ENCODE measurements around the gene RAPGEF6.

RAPGEF6 gene

DNA sequence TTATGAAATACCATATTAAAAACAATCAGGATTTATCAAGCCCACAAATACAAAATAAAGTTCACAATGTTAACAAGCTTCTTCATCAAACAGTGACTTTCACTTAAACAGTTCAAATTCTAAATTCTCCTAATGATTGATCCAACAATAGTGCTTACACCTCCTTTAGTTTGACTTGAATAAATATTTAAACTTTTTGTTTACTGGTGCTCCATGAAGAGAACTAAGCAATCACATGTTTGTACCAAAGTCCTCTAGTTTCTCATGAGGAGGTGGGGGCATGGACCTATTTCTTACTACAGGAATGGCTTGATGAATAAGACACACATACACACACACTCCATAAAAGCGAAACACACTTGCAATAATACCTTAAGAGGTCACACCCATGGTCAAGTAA lies 95.8 kb downstream of the RAPGEF6 start:
- no peak for DNase-seq

- peak; percentile 56 for DNase-seq
Measured at GRCh38 chr5:131538177-131538593, 96.8 kb downstream of the RAPGEF6 start.

- no peak for DNase-seq
Measured at GRCh38 chr5:131536850-131537448, 98.1 kb downstream of the RAPGEF6 start.

DNA sequence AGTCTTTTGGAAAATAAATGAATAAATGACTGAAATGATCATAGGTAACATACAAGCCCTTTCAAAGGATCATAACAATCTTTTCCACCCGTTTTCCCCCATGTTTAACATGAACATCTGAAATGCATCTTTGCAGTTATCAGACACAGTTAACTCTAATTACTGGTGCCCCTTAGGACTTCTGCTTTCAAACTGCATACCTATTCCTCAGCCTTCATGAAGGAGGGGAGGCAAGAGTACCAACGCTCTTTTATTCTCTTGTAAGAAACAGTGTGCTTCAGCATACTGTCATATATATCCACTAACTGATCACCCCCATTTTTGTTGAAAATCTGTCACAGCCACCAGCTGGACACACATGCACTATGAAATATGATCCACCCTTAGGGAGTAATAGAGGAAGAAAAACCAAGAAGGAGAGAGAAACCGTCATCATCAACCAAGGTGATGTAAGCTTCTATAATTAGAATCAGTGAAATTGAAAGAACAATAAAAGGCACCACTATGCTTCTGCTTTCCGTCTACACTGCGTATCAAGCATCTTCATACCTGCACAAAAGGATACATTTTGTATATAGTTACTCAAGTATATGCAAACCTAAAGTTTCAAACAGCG lies 98.7 kb downstream of the RAPGEF6 start:
- peak; percentile 44 for DNase-seq

DNA sequence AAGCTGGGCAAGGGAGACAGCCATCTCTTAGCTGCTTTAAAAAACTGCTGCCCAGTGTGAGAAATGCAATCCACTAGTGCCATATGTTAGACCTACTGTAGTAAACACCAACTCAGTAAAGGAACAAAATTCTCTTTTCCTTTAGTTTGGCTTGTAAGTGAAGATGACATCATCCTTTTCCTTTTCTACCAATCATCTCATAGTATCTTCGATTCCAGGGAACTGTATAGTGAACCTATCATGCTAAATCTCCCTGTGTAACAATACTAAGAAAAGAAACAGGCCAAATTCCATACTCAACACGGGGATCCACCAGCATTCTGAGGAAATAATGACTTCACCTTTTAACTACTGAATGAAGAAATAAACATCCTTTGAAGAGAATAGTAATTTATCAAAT lies 100.1 kb downstream of the RAPGEF6 start:
- DNase-seq: no peak

DNA sequence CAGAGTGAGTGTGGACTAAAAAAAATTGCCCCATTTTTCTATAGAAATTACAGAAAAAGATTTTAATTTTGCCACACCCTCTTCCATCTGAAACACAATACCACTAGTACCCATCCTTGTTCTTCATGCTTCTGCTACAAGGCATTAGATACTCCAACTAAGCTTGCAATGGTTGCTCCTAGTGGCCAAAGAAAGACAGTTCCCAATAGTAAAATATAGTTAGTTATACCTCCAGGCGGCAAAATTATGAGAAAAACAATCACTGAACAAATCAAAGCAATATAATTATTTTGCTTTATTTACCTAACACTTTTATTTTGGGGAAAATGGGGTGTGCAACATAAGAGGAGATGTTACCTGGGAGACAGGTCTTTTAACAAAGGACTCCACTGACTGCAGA lies 101.2 kb downstream of the RAPGEF6 start:
- no peak for DNase-seq

- DNase-seq: no peak
Measured at GRCh38 chr5:131532031-131532640, 102.9 kb downstream of the RAPGEF6 start.

DNA sequence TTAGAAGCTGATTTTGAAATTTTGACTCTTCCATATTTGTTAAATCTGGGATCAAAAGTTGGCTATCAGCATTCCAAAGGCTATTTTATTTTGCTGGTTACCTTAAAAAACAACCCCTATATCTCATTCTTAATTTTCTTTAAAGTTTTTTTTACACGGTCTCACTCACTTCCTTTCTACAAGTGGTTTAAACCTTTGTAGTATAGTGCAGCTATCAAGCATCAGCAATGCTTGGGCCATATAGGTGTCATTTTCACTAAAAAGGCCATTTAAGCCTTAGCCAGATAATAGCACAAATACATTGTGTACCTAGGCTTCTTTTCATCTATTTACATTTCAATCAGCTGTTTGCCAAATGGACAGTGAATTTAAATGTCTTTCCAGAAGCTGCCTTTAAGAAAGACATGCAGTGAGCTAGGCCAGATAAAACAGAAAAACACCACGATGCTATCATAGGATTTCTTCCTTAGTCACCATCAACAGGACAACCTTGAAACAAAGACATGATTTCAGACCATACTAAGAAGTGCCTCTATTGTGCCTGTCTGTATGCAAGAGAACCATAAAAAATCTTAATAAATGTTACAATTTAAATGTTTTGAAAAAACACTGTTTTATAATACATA lies 104.2 kb downstream of the RAPGEF6 start:
- no peak for DNase-seq

- no peak for DNase-seq
Measured at GRCh38 chr5:131528682-131529081, 106.3 kb downstream of the RAPGEF6 start.

DNA sequence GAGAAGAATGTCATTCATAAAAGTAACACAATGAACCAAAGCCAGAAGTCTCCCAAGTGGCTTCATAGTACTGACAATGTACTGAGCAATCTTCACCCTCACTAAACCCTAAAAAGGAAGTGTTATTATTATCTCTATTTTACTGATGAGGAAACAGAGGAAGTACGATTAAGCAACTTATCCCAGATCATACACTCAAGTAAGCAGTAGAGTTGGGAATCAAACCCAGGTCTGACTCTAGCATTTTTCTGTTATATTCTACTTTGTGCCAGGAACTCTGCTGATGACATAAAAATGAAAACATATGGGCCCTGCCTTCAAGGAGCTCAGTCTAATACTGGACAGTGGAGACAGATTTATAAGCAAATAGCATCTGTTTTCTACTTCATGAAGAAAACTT lies 109.2 kb downstream of the RAPGEF6 start:
- DNase-seq: no peak

GRCh38 chr5:131524431-131524830 lies 110.6 kb downstream of the RAPGEF6 start:
- no peak for DNase-seq

- no peak for DNase-seq
Measured at GRCh38 chr5:131523500-131524185, 111.4 kb downstream of the RAPGEF6 start.

GRCh38 chr5:131521252-131521651 lies 113.8 kb downstream of the RAPGEF6 start:
- peak; percentile 18 for DNase-seq

GRCh38 chr5:131515348-131515747 lies 119.7 kb downstream of the RAPGEF6 start:
- peak; percentile 14 for DNase-seq

DNA sequence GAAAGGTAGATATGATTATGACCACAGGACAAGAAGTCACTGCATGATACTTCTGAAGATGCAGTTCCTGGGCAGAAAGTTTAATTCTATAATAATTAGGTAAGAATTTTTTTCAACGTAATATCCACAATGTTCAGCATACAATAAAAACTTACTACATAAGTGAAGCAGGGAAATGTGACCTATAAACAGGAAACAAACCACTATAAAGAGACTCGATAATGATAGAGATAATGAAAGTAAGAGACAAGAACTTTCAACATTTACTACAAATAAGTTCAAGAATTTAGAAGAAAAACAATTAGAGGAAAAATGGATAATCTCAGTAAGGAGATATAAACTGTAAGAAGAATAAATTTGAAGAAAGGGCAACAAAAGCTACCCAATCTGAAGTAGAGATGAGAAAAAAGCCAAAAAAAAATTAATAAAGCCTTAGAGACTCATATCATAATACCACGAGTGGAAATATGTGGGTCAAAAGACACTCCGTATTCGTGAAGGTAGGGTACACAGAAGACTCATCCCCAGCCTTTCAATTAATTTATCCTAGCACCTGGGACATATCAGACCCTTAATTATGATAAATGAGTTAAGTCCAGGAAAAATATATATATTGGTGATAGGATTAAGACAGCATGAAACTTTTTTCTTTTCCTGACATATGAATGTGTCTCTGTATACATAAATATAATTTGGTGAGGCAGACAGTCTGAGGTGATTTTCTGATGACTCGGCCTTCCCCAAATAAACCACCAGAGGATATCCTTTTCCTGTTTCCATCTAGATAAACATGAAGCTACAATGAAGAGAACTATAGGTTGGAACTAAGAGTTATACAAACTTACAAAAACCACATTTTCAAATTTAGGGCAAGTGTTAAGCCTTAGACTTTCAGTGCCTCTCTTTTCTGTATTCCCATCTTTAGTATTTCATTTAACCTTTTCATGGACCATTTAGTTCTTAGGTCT lies 120.4 kb downstream of the RAPGEF6 start:
- peak; percentile 27 for DNase-seq

DNA sequence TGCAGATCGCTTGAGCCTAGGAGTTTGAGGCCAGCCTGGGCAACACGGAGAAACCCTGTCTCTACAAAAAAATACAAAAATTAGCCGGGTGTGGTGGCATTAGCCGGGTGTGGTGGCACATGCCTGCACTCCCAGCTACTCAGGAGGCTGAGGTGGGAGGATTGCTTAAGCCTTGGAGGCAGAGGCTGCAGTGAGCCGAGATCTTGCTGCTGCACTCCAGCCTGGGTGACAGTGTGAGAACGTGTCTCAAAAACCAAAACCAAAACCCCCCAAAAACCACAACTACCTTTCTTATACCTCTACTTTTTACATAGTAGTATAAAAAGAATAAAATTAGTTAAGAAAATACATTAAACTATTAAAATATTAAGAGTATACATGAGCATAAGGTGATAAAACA lies 121.2 kb downstream of the RAPGEF6 start:
- no peak for DNase-seq

DNA sequence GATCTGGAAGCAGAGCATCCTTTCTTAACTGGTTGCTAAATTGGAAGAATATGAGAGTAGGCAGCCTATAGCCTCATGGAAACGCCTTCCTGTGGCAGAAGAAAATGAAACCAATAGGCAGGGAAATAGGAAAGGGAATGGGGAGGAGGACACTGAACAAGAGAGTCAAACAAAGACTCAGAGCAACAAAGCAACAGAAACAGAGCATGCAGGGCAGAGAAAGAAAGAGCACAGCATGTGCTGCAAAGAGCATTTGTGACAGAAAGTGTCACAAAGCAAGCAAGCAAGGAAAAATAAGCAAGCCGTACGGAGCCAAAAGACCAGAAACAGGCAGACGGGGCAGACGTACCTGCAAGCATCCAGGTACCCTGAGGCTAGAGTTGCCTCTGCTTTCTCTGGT lies 123.1 kb downstream of the RAPGEF6 start:
- DNase-seq: no peak

DNA sequence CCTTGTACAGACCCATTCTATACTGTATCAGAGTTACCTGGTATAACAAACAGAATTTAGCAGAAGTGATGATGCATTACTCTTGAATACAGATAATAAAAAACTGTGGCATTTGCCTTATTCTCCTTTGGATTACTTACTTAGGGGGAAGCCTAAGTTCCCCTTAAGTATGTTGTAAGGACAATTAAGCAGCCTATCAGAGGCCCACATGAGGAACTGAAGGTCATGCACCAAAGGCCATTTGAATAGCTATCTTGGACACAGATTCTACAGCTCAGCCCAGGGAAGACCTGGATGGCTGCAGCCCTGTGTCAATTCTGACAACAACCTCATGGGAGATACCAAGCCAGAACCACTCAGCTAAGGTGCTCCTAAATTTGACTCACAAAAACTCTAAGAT lies 125.2 kb downstream of the RAPGEF6 start:
- no peak for DNase-seq

GRCh38 chr5:131505237-131505908 lies 129.7 kb downstream of the RAPGEF6 start:
- DNase-seq: peak; percentile 24

DNA sequence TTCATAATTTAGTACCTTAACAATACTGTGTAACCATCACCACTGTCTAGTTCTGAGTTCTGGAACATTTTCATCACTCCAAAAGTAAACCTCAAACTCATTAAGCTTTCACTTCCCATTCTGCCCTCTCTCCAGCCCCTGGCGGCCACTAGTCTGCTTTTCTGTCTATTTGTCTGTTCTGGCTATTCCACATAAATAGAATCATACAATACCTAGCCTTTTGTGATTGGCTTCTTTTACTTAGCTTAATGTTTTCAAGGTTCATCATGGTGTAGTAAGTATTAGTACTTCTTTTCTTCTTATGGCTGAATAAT lies 138.7 kb downstream of the RAPGEF6 start:
- no peak for DNase-seq

- no peak for DNase-seq
Measured at GRCh38 chr5:131495536-131496399, 139.3 kb downstream of the RAPGEF6 start.

Measured in fibroblast of skin of scalp (primary cell).